HEK293 (cell line): ENCODE measurements around the gene HEXIM1.

Experiments used
- GLIS2 ChIP-seq: fragments of 450-650 bp; formaldehyde crosslinking; IDR thresholded peaks from 2 replicates; pipeline ENCODE4 v1.5.1; 2016; ENCODE audit warnings: missing biosample characterization, missing genetic modification characterization
- MYNN ChIP-seq: fragments of 450-650 bp; formaldehyde crosslinking; IDR thresholded peaks from 2 replicates; pipeline ENCODE4 v1.5.1; 2016; ENCODE audit warnings: missing biosample characterization, missing genetic modification characterization, borderline replicate concordance
- SCRT1 ChIP-seq: fragments of 450-650 bp; formaldehyde crosslinking; IDR thresholded peaks from 2 replicates; pipeline ENCODE4 v1.5.1; 2016; ENCODE audit warnings: missing biosample characterization, missing genetic modification characterization, borderline replicate concordance
- ZBTB7A ChIP-seq: fragments of 450-650 bp; formaldehyde crosslinking; IDR thresholded peaks from 2 replicates; pipeline ENCODE4 v1.5.1; 2016; ENCODE audit warnings: low read depth, missing biosample characterization, missing genetic modification characterization
- ZNF274 ChIP-seq, 2 experiments: fragments of 200-500 bp in 1 of 2; fragments of 450-650 bp in 1 of 2; sonication (Bioruptor generic) in 1 of 2; formaldehyde crosslinking in 1 of 2; IDR thresholded peaks; 2 replicates each; pipeline versions ENCODE4 v1.5.1 to v1.6.1; 2014 to 2016; ENCODE audit warnings: borderline replicate concordance in 1 of 2, inconsistent platforms in 1 of 2, low read length in 1 of 2, missing biosample characterization in 1 of 2, missing genetic modification characterization in 1 of 2
- ZNF501 ChIP-seq: fragments of 450-650 bp; formaldehyde crosslinking; IDR thresholded peaks from 2 replicates; pipeline ENCODE4 v1.5.1; 2016; ENCODE audit warnings: missing biosample characterization, missing genetic modification characterization
- ZNF670 ChIP-seq: fragments of 450-650 bp; formaldehyde crosslinking; IDR thresholded peaks from 2 replicates; pipeline ENCODE4 v1.5.1; 2016; ENCODE audit warnings: missing biosample characterization, missing genetic modification characterization, low read depth
- TF ChIP-seq, protein P1 (sequence below): sonication (generic); formaldehyde crosslinking; IDR thresholded peaks from 2 replicates; pipeline ENCODE4 v1.8.1; 2022; ENCODE audit warnings: mild to moderate bottlenecking, moderate library complexity, missing genetic modification reagents
- TF ChIP-seq, protein P2 (sequence below): fragments of 450-650 bp; formaldehyde crosslinking; IDR thresholded peaks from 2 replicates; pipeline ENCODE4 v1.5.1; 2016; ENCODE audit warnings: missing biosample characterization, missing genetic modification characterization
- TF ChIP-seq, protein P3 (sequence below): fragments of 450-650 bp; formaldehyde crosslinking; IDR thresholded peaks from 2 replicates; pipeline ENCODE4 v1.5.0; 2017; ENCODE audit warnings: missing biosample characterization, missing genetic modification characterization, borderline replicate concordance
- TF ChIP-seq, protein P4 (sequence below): fragments of 450-650 bp; formaldehyde crosslinking; IDR thresholded peaks from 2 replicates; pipeline ENCODE4 v1.5.1; 2016; ENCODE audit warnings: missing biosample characterization, missing genetic modification characterization

DNA sequence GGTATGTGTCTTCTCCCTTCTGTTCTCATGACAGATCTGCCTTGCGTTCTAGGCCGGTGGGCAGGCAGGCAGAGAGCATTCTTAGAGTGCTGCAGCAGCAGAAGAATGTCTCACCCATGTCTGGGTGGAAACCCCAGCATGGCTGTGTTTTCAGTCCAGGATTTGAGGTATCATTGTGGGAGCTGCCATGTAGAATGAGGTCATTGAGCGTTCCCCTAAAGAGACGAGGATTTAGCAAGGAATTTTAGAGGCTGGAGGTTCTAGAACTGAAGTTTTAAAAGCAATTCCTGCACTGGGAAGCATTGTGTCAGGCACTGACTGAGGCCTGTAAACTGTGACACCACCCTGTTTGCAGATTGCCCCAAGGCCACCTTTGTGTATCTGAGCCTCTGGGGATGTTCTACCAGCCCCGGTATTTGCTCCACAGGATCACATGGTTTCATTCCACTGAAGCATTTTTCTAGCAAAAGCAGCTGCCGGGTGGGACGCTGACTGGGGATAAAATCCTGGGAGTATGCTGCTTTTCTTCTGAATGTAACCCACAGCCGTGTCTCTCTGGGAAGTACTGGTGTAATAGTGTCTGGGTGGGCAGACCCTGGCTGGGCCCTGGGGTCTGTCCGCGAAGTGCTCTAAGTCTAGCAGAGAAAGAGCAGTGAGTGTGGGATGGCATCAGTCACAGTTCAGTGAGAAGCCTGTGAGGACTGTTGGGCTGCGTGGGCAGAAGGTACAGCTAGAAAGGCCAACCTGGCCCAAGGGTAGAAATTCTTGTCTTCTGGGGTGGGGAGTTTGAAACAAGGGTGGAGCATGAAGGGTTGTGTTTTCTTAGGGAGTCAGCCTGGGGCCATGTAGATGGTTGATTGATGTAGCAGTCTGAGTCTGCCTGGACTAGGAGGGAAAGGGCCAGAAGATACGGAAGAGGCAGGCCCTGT is 46.1 kb upstream of the HEXIM1 start:
- TF ChIP-seq, protein P1, sequence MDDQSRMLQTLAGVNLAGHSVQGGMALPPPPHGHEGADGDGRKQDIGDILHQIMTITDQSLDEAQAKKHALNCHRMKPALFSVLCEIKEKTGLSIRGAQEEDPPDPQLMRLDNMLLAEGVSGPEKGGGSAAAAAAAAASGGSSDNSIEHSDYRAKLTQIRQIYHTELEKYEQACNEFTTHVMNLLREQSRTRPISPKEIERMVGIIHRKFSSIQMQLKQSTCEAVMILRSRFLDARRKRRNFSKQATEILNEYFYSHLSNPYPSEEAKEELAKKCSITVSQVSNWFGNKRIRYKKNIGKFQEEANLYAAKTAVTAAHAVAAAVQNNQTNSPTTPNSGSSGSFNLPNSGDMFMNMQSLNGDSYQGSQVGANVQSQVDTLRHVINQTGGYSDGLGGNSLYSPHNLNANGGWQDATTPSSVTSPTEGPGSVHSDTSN = no peak
- TF ChIP-seq MYNN = no peak
- TF ChIP-seq ZBTB7A (tag by site-specific recombination) = no peak
- TF ChIP-seq, protein P2, sequence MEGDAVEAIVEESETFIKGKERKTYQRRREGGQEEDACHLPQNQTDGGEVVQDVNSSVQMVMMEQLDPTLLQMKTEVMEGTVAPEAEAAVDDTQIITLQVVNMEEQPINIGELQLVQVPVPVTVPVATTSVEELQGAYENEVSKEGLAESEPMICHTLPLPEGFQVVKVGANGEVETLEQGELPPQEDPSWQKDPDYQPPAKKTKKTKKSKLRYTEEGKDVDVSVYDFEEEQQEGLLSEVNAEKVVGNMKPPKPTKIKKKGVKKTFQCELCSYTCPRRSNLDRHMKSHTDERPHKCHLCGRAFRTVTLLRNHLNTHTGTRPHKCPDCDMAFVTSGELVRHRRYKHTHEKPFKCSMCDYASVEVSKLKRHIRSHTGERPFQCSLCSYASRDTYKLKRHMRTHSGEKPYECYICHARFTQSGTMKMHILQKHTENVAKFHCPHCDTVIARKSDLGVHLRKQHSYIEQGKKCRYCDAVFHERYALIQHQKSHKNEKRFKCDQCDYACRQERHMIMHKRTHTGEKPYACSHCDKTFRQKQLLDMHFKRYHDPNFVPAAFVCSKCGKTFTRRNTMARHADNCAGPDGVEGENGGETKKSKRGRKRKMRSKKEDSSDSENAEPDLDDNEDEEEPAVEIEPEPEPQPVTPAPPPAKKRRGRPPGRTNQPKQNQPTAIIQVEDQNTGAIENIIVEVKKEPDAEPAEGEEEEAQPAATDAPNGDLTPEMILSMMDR (tag by site-specific recombination) = no peak
- no peak for TF ChIP-seq GLIS2
- TF ChIP-seq ZNF501 (tag by site-specific recombination) = no peak
- no peak for TF ChIP-seq ZNF670 (tag by site-specific recombination)
- TF ChIP-seq, protein P3, sequence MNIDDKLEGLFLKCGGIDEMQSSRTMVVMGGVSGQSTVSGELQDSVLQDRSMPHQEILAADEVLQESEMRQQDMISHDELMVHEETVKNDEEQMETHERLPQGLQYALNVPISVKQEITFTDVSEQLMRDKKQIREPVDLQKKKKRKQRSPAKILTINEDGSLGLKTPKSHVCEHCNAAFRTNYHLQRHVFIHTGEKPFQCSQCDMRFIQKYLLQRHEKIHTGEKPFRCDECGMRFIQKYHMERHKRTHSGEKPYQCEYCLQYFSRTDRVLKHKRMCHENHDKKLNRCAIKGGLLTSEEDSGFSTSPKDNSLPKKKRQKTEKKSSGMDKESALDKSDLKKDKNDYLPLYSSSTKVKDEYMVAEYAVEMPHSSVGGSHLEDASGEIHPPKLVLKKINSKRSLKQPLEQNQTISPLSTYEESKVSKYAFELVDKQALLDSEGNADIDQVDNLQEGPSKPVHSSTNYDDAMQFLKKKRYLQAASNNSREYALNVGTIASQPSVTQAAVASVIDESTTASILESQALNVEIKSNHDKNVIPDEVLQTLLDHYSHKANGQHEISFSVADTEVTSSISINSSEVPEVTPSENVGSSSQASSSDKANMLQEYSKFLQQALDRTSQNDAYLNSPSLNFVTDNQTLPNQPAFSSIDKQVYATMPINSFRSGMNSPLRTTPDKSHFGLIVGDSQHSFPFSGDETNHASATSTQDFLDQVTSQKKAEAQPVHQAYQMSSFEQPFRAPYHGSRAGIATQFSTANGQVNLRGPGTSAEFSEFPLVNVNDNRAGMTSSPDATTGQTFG (tag by site-specific recombination) = no peak
- no peak for TF ChIP-seq ZNF274 (IDR thresholded peaks at IDR 0.05; ENCODE audit: low read length)
- no peak for TF ChIP-seq ZNF274 (tag by site-specific recombination; IDR thresholded peaks at IDR 0.05; ENCODE audit: borderline replicate concordance)
- TF ChIP-seq, protein P4, sequence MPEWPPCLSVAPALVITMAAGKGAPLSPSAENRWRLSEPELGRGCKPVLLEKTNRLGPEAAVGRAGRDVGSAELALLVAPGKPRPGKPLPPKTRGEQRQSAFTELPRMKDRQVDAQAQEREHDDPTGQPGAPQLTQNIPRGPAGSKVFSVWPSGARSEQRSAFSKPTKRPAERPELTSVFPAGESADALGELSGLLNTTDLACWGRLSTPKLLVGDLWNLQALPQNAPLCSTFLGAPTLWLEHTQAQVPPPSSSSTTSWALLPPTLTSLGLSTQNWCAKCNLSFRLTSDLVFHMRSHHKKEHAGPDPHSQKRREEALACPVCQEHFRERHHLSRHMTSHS (tag by site-specific recombination) = no peak
- TF ChIP-seq SCRT1 (tag by site-specific recombination) = no peak
